Activated CD4-positive, alpha-beta T cell treated with anti-CD3 and anti-CD28 coated beads, Interleukin-2, amount 50 U/mL, for 48 hours (primary cell): ENCODE data around the gene RNF212B.
A peak's percentile ranks its signal among the peaks of the same experiment; 100 is the strongest.

Experiments used
- DNase-seq, 2 experiments: peaks; one replicate each; pipeline ENCODE4 v3.0.0-alpha.2; 2020

RNF212B gene

DNA sequence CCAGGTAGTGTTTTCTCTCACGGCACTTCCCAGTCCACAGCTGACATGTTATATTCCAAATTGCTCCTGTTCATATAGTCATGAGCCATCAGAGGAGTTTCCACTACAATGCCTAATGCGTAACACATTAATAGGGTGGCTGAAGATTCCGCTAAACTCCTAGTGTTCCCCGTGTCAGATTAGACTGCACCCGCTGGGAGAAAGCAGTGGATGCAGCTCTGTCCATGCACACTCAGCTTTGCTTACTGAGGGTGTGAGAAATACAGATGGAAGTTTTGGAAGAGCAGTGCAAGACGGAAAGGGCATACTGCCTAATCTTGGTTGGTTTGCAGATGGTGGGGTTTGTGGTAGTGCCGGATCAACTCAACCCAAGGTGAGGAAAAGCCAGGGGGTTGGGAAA lies 59.4 kb downstream of the RNF212B start:
- no peak for DNase-seq

DNA sequence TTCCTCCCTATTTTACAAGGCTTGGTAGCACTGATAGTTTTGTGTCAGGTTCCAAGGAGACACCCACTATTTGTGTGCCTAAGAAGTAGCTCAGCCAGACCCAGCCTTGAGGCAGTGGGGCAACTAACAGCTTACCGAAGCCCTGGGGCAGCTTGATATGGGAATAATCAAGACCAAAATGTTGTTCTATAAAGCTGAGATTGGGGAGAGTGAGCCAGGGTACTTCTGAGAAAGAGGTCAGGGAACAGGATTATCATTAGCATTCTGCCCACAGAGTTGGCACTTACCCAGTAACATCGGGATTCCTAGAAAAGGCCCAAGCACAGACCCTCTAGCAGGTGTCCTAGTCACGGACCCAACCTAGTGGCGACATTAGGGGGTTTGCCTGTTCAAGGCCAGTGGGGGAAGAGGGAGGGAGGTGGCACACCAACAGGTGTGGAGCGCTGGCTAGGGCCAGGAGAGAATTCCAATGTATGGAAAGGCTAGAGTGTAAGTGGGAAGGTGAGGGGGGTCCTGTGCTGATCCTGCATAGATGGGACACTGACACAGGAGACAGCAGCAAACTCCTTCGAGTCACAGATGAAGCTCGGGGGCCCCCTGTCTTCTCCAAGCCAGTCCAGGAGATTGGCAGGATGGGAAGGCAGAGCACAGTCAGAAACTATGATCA lies 60.0 kb downstream of the RNF212B start:
- no peak for DNase-seq

DNA sequence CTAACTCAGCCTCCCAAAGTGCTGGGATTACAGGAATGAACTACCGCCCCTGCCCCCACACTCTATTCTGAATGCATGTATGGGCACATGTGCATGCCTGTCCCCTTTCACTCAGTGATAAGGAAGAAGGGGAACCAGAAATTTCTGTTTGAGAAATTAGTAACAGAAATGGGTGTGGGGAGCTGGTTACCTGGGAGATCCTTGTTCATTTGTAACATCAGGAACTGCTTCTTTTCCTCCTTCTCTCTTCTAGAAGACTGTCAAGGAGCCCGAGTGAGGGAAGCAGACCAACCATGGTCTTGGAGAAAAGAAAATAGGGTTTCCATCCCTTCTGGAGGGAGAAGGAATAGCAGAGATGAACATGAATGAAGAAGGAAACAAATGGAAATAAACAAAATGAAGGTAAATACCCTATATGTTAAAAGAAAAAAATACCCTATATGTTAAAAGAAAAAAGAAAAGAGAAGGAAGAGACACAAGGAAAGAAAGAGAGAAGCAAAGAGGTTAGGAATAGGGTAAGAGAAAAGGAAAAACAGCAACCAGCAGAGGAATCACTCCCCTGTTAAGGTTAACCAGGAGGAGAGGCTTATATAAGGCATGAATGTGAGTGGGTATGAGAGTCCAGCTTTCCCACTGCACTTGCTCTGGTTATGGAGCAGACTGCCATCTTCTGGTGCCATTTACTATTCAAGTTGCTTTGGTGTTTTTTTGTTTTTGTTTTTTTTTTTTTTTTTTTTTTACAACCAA lies 61.6 kb downstream of the RNF212B start:
- no peak for DNase-seq

- DNase-seq = no peak
These were observed 62.4 kb downstream of the RNF212B start for GRCh38 chr14:23299986-23300686.

DNA sequence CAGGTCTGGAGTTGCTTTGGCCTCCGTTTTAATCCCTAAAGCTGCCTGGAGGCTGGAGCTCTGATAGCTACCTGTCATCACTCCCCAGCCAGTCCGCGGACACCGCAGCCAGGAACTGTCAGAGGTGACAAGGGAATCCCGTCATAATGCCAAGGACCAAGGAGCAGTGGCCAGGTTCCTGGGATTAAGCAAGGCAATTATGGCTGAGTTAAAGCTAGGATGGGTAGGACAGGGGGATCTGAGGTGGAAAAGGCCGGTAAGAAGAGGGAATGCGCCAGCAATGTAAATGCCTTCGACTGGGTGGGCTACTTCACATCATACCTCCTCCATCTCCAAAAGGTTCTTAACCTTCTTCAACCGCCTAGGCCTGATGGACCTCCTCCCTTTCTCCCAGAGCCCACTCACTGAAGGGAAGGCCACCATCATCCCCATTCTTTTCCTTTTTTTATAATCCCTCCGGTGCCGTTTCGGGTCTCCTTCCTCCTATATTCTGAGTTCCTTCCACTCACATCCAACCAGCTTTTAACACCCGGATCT lies 63.0 kb downstream of the RNF212B start:
- peak; percentile 34 to 38 for DNase-seq

DNA sequence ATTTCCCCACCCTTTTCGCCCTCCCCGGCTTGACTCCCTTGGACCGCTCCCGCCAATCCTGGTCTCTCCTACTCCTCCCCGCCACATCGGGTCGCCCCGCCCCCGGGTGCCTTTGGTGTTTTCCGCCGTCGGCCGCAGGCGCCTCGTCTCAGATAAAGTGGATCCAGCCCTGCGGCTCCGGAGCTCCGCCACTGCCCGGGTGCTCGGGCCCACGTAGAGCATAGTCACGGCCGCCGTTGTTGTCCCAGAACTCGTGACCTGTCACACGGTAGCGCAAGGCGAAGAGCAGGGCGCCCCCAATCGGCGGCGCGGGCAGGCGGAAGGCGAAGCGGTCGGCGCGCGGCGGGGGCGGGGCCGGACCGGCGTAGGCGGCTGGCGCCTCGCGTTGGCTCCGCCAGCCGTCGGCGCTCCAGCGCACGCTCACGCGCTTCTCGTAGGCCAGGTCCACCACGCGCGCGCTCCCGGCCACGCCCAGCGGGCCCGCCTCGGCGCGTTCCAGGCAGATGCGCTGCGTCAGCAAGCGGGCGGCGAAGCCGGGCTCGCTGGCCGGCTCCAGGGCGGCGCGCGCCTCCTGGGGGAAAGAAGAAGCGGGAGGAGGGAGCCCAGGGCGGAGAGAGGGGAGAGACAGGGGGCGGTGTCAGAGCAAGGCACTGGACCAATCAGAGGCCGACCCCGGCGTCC lies 63.7 kb downstream of the RNF212B start:
- peak; percentile 96 for DNase-seq

- no peak for DNase-seq
These were observed 64.2 kb downstream of the RNF212B start for GRCh38 chr14:23301969-23302289.

GRCh38 chr14:23302290-23303225 lies 64.8 kb downstream of the RNF212B start, which contains the start of gene PPP1R3E:
TSS of gene PPP1R3E (minus strand) at chr14:23302859. CDS start at chr14:23302576, 283 bp downstream.
- DNase-seq = peak; percentile 89 to 93

- peak in 1 of 2 experiments; percentile 17 for DNase-seq
These were observed 68.8 kb downstream of the RNF212B start, which contains the start of gene BCL2L2 for GRCh38 chr14:23306412-23307145. TSS of gene BCL2L2 (plus strand) at chr14:23306833. CDS start at chr14:23307768, 935 bp downstream.

DNA sequence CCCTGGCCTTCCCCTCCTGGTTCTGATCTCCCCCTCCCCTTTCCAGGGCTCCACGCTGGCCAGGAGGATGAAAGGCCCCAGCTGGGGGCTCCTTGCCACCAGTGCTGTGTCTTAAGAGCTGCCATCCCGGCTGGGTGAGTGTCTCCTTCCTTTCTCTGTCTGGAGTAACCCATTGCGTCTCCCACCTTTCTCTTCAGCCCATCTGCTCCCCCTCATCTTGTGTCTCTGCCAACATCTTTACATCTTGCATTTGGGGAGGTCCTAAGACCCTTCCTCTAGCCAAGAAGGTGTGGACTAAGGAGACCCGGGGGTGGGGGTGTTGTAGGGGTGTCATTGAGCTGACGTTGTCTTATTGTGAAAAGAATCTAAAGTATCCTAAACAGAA lies 69.4 kb downstream of the RNF212B start:
- no peak for DNase-seq

DNA sequence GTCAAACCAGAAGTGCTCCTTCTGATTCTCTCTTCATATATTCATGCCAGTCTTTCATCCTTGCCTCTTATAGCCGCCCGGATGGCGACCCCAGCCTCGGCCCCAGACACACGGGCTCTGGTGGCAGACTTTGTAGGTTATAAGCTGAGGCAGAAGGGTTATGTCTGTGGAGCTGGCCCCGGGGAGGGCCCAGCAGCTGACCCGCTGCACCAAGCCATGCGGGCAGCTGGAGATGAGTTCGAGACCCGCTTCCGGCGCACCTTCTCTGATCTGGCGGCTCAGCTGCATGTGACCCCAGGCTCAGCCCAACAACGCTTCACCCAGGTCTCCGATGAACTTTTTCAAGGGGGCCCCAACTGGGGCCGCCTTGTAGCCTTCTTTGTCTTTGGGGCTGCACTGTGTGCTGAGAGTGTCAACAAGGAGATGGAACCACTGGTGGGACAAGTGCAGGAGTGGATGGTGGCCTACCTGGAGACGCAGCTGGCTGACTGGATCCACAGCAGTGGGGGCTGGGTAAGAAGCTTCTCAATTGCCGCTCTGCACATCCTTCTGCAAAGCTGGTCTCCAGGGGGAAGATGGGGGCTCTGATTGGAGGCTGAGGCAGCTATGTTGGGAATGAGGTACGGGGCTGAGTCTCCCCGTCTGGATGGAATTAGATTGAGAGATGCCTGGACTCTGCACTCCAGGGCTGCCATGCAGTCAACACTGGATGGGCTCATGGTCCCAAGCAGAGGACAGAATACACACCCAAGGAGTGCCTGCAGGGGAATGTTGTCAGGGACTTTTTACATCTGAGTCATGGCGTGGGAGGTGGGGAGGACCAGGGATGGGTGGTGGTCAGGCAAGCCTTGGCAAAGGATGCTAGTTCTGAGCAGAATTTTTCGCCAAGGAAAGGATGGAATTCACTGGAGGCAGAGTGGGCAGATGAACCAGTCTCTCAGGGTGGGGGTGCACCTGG lies 70.2 kb downstream of the RNF212B start:
- no peak for DNase-seq

DNA sequence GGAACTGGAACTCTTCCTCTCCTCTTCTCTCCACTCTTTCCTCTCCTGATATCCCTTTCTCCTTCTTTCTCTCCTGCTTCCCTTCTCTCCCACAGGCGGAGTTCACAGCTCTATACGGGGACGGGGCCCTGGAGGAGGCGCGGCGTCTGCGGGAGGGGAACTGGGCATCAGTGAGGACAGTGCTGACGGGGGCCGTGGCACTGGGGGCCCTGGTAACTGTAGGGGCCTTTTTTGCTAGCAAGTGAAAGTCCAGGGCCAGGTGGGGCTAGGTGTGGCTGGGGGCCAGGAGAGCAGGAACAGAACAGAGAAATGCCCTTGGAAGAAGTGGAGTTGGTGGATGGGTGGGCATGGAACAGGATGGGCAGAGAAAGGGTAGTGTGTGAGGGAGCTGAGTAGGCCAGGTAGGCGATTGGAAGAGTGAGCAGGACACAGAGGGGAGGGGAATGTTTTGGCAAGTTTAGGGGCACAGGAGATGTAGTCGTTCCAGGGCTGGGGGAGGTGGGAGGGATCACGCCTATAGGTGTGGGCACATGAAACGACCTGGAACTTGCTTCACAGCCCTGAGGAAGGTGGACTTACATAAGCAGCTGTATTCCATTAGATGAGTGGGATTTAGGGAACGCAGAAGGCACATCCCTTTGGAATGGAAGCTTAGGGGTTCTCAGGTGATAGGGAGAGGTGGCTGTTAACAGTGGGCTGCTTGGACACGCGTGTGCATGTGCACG lies 71.1 kb downstream of the RNF212B start:
- no peak for DNase-seq

DNA sequence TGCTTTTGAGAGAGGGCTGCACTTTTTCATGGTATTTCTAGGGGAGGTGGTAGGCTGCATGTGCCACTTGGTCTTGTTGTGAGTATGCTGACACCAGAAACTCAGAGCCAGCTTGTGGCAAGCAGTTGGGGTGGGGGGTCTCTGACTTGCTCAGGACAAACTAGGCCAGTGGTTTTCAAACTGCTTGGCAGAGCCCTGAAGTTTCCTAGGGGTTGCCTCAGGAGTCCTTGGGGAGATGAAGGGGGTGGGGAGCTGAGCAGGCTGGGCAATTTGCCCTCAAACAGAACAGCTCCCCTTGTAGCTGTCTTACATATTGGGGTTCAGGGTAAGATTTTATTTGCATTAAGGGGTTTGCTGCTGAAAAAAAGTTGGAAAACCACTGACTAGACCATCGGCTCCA lies 72.8 kb downstream of the RNF212B start:
- DNase-seq = no peak

- DNase-seq = no peak
These were observed 78.6 kb downstream of the RNF212B start for GRCh38 chr14:23316300-23316699.

GRCh38 chr14:23319746-23320583 lies 82.2 kb downstream of the RNF212B start:
- DNase-seq = no peak

GRCh38 chr14:23320584-23321571 lies 83.1 kb downstream of the RNF212B start, which contains the start of gene PABPN1:
TSS of gene PABPN1 (plus strand) at chr14:23321457. CDS start at chr14:23321470, 13 bp downstream.
- peak; percentile 95 to 97 for DNase-seq
